NCI-H2227 (cell line): Measurements from ENCODE around the gene DLGAP1.
"Not testable (repeated sequence)": the region's sequence is repeated elsewhere in the genome, so short reads cannot be mapped to it uniquely, and the experiment has no call there.

Source experiments
- DNase-seq: peaks from one replicate; lab custom pipeline; 2025; ENCODE audit not compliant: unreplicated experiment; lab: John Stamatoyannopoulos, UW

The DLGAP1 gene

GRCh38 chr18:3650521-3651042 is 804.5 kb downstream of the DLGAP1 start:
- not testable (repeated sequence) for DNase-seq

- DNase-seq = no peak
Observed at GRCh38 chr18:3649633-3650426, 805.3 kb downstream of the DLGAP1 start.

GRCh38 chr18:3649135-3649632 is 805.9 kb downstream of the DLGAP1 start:
- no peak for DNase-seq

- DNase-seq = no peak
Observed at GRCh38 chr18:3648641-3649040, 806.5 kb downstream of the DLGAP1 start.

- DNase-seq = no peak
Observed at GRCh38 chr18:3648200-3648599, 806.9 kb downstream of the DLGAP1 start.

- no peak for DNase-seq
Observed at GRCh38 chr18:3647636-3648035, 807.5 kb downstream of the DLGAP1 start.

GRCh38 chr18:3645384-3646156 is 809.5 kb downstream of the DLGAP1 start:
- DNase-seq = no peak

- DNase-seq = no peak
Observed at GRCh38 chr18:3634250-3634939, 820.7 kb downstream of the DLGAP1 start.

- DNase-seq = no peak
Observed at GRCh38 chr18:3631887-3632286, 823.2 kb downstream of the DLGAP1 start.

- DNase-seq = no peak
Observed at GRCh38 chr18:3626929-3627458, 828.1 kb downstream of the DLGAP1 start.

- no peak for DNase-seq
Observed at GRCh38 chr18:3625742-3626091, 829.4 kb downstream of the DLGAP1 start.

GRCh38 chr18:3624935-3625741 is 830.0 kb downstream of the DLGAP1 start:
- DNase-seq = no peak

- DNase-seq = no peak
Observed at GRCh38 chr18:3624546-3624934, 830.6 kb downstream of the DLGAP1 start.

GRCh38 chr18:3623769-3624545 is 831.1 kb downstream of the DLGAP1 start:
- DNase-seq = no peak

GRCh38 chr18:3620146-3621119 is 834.7 kb downstream of the DLGAP1 start:
- no peak for DNase-seq

- DNase-seq = no peak
Observed at GRCh38 chr18:3619746-3620145, 835.4 kb downstream of the DLGAP1 start.

- DNase-seq = no peak
Observed at GRCh38 chr18:3619222-3619621, 835.9 kb downstream of the DLGAP1 start.

- DNase-seq = no peak
Observed at GRCh38 chr18:3616744-3617143, 838.4 kb downstream of the DLGAP1 start.
